AG10803 (cell line): ENCODE measurements around the gene DDIT3.
A peak's percentile ranks its signal among the peaks of the same experiment; 100 is the strongest.

Source experiments
- DNase-seq: peaks from one replicate; pipeline ENCODE4 v3.0.0; 2010; ENCODE audit warnings: low read depth
- H3K4me3 ChIP-seq: 2 replicates; pipeline ENCODE4 v1.5.1; 2011; ENCODE audit warnings: mild to moderate bottlenecking, low read length, control low read depth
- TF ChIP-seq, protein P1 (sequence below): conservative IDR thresholded peaks from 2 replicates; pipeline ENCODE4 v1.5.1; 2011; ENCODE audit warnings: mild to moderate bottlenecking, low read length, control low read depth, inconsistent platforms

DDIT3 gene

GRCh38 chr12:57525615-57526383 lies 5.5 kb upstream of the DDIT3 start:
- H3K4me3 ChIP-seq: no peak overlapping the region
- no peak for DNase-seq
- TF ChIP-seq, protein P1, sequence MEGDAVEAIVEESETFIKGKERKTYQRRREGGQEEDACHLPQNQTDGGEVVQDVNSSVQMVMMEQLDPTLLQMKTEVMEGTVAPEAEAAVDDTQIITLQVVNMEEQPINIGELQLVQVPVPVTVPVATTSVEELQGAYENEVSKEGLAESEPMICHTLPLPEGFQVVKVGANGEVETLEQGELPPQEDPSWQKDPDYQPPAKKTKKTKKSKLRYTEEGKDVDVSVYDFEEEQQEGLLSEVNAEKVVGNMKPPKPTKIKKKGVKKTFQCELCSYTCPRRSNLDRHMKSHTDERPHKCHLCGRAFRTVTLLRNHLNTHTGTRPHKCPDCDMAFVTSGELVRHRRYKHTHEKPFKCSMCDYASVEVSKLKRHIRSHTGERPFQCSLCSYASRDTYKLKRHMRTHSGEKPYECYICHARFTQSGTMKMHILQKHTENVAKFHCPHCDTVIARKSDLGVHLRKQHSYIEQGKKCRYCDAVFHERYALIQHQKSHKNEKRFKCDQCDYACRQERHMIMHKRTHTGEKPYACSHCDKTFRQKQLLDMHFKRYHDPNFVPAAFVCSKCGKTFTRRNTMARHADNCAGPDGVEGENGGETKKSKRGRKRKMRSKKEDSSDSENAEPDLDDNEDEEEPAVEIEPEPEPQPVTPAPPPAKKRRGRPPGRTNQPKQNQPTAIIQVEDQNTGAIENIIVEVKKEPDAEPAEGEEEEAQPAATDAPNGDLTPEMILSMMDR: no peak

DNA sequence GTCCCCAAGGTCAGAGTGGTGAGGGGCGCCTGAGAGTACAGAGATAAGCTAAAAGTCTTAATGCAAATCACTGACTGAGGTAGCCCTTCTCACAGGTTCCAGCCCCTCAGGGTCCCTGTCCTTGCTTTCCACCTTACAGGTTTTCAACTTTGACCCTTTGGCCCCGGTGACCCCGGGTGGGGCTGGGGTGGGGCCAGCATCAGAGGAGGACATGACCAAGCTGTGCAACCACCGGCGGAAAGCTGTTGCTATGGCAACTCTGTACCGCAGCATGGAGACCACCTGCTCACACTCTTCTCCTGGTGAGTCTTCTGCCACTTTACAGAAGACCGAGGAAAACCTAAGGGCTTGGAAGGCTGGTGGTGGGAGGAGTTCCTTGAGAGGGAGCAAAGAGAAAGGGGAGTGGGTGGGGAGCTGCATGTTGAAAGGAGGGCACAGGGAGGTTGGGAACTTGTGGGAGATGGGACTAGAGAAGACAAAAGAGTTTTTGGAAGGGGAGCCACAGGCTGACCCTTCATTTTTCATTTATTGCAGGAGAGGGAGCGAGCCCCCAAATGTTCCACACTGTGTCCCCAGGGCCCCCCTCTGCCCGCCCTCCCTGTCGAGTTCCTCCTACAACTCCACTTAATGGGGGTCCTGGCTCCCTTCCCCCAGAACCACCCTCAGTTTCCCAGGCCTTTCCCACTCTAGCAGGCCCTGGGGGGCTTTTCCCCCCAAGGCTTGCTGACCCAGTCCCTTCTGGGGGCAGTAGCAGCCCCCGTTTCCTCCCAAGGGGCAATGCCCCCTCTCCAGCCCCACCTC lies 4.7 kb upstream of the DDIT3 start:
- H3K4me3 ChIP-seq: peak overlapping the region; percentile 89
- TF ChIP-seq, protein P1: no peak
- no peak for DNase-seq

- H3K4me3 ChIP-seq: peak overlapping the region; percentile 89
- no peak for DNase-seq
- TF ChIP-seq, protein P1: no peak
Measured at GRCh38 chr12:57523706-57524614, 3.6 kb upstream of the DDIT3 start.

DNA sequence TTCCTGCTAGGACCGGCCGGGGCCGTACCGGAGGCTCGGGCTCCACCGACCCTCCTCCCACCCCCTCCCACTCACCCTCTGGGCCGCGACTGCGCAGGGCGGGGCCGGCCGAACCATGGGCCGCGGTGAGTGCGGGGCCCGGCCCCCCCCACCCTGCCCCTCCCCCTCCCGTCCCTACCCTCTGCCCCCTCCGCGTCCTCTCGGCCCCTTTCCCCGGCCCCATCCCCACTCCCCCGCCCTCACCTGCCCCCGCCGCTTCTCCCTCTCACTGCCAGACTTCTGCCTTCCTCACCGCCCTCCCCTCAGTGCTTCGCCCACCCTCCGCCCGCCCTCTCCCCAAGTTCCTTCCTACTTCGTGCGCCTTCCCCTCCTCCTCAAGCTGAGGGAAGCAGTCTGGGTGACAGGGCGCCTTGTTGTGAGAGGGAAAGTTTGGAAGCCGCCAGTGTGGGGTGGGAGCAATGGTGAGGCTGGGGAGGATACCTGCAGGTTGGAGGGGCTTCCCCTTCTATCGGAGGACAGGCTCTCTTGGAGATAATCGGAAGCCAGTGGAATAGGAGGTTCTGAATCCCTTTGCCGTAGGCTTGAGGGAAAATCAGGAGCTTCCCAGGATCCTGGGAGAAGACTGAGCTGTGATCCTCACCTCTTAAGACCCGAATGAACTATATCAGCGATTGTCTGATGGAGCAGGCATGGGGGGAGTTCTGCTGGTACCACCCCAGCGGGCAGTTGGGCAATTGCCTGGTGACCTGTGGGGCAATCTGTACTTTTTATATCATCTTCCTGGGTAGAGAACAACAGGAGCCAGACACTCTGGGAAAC lies 2.8 kb upstream of the DDIT3 start:
- H3K4me3 ChIP-seq: peak overlapping the region; percentile 89
- TF ChIP-seq, protein P1: no peak
- DNase-seq: peak; percentile 46

GRCh38 chr12:57522011-57522886 lies 1.9 kb upstream of the DDIT3 start, which contains the start of gene MBD6:
MBD6 (plus strand) TSS chr12:57522824; CDS start chr12:57524304, 1,480 bp downstream.
- DNase-seq: peak; percentile 97
- TF ChIP-seq, protein P1: no peak

More at GRCh38 chr12:57522011-57522886, 1.9 kb upstream of the DDIT3 start, which contains the start of gene MBD6:
- H3K4me3 ChIP-seq: peak within 1 kb of the TSS; percentile 89
